Lung (tissue), 4 donors: Measurements from ENCODE around the gene CCER1. TPM values are rescaled to one million over a fixed set of nuclear protein-coding genes. Genes with fewer than 3 reads are reported as not detected.

ENCODE experiments used
- polyA plus RNA-seq, 2 donors: library from polyadenylated mRNA; stranded (reverse); fragments of 200-250 nt; gene quantifications; one replicate each; pipeline ENCODE4 v1.2.1, GENCODE V29; 2013
- total RNA-seq, 2 donors: library from RNA; depleted of rRNA in 1 of 2; stranded (reverse); fragments of >200 nt in 1 of 2; gene quantifications; one replicate each; pipeline ENCODE4 v1.2.1, GENCODE V29; 2014 to 2021
- donor health status: Bipolar disorder and iron deficiency.
- donor health status: healthy.
- donor health status: DM: yes; HTN: yes; CAD: no.

The CCER1 gene
- total and polyA plus RNA-seq, 4 donors, result not detected

Other genes starting within 250 kb of the CCER1 start
- gene EPYC, start 49.8 kb upstream of the CCER1 start, total RNA-seq, result under 1 TPM in 1 of 2 donors, not detected in 1; 0.31 TPM
- under 1 TPM in 1 of 2 donors, not detected in 1; 0.05 TPM for gene EPYC, start 49.8 kb upstream of the CCER1 start, polyA plus RNA-seq
- under 1 TPM in 1 of 2 donors, not detected in 1; 0.26 TPM for gene KERA, start 102.8 kb upstream of the CCER1 start, total RNA-seq
- gene KERA, start 102.8 kb upstream of the CCER1 start, polyA plus RNA-seq, result not detected
- gene LUM, start 156.3 kb upstream of the CCER1 start, total RNA-seq, result 100 to 1,000 TPM; 278 to 593 TPM
- 100 to 1,000 TPM in 1 of 2 donors, 10 to 100 TPM in 1; 74.5 to 158 TPM for gene LUM, start 156.3 kb upstream of the CCER1 start, polyA plus RNA-seq
- 1,000 to 10,000 TPM in 1 of 2 donors, 100 to 1,000 TPM in 1; 590 to 1,047 TPM for gene DCN, start 227.6 kb upstream of the CCER1 start, total RNA-seq
- 100 to 1,000 TPM; 178 to 429 TPM for gene DCN, start 227.6 kb upstream of the CCER1 start, polyA plus RNA-seq